ENCODE measurements around the gene TBXAS1. TPM values are rescaled to one million over a fixed set of nuclear protein-coding genes. Genes with fewer than 3 reads are reported as not detected.
A peak's percentile ranks its signal among the peaks of the same experiment; 100 is the strongest.

TBXAS1 gene
- total RNA-seq, 1 donor from 2014 or later = 0.26 TPM

- TF ChIP-seq, protein P1, sequence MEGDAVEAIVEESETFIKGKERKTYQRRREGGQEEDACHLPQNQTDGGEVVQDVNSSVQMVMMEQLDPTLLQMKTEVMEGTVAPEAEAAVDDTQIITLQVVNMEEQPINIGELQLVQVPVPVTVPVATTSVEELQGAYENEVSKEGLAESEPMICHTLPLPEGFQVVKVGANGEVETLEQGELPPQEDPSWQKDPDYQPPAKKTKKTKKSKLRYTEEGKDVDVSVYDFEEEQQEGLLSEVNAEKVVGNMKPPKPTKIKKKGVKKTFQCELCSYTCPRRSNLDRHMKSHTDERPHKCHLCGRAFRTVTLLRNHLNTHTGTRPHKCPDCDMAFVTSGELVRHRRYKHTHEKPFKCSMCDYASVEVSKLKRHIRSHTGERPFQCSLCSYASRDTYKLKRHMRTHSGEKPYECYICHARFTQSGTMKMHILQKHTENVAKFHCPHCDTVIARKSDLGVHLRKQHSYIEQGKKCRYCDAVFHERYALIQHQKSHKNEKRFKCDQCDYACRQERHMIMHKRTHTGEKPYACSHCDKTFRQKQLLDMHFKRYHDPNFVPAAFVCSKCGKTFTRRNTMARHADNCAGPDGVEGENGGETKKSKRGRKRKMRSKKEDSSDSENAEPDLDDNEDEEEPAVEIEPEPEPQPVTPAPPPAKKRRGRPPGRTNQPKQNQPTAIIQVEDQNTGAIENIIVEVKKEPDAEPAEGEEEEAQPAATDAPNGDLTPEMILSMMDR (IDR thresholded peaks at IDR 0.05; ENCODE audit: insufficient read depth, low read length, severe bottlenecking) = no peak
- Histone ChIP-seq H3K4me3 (ENCODE audit: low read depth, low read length) (no peak overlapping the region), H3K27me3 (ENCODE audit: control insufficient read depth, insufficient read depth, low read length) (no peaks in the 10 kb centered on the region), H3K36me3 (ENCODE audit: control insufficient read depth, insufficient read depth, low read length) (no peaks in the 10 kb centered on the region)
- no peak for FAIRE-seq
- no peak for DNase-seq (ENCODE audit: low read depth)
These were observed 169.5 kb downstream of the TBXAS1 start for GRCh38 chr7:139998572-139998971.

GRCh38 chr7:139999516-139999915 lies 170.5 kb downstream of the TBXAS1 start:
- TF ChIP-seq, protein P1 (IDR thresholded peaks at IDR 0.05; ENCODE audit: insufficient read depth, low read length, severe bottlenecking) = no peak
- no peaks in the 10 kb centered on the region for H3K27me3 ChIP-seq (ENCODE audit: control insufficient read depth, insufficient read depth, low read length)
- H3K4me3 ChIP-seq (ENCODE audit: low read depth, low read length) = no peak overlapping the region
- H3K36me3 ChIP-seq (ENCODE audit: control insufficient read depth, insufficient read depth, low read length) = no peaks in the 10 kb centered on the region
- FAIRE-seq (no peak), DNase-seq (ENCODE audit: low read depth) (no peak)

DNA sequence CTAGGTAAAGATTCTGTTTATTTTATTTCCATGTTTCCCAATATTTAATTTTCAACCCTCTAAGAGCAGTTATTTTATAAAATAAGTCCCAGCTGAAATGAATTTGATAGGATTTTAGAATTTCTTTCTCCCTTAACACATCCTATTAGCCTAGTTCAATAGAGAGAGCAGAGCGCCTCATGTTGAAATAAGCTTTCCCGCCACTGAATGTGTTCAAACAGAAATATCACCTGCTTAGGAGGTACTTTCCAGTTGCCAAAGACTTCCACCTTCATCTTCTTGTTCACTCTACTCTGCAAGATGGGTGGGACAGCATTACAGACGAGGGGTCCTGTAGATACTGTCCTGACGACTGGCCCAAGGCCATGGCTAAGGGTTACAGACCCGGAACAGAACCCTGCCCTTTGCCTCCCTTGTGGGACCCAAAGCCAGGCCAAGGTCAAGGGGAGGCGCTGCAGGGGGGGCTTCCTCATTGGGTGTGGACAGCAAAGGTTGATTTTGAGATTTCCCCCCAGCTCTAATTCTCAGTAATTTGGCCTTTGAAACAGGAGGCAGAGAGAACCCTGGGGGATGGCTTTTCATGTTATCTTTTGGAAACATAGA lies 171.7 kb downstream of the TBXAS1 start:
- Histone ChIP-seq H3K36me3 (ENCODE audit: control insufficient read depth, insufficient read depth, low read length) (no peaks in the 10 kb centered on the region), H3K4me3 (ENCODE audit: low read depth, low read length) (no peak overlapping the region), H3K27me3 (ENCODE audit: control insufficient read depth, insufficient read depth, low read length) (no peaks in the 10 kb centered on the region)
- FAIRE-seq (no peak), DNase-seq (ENCODE audit: low read depth) (no peak)
- TF ChIP-seq, protein P1 (IDR thresholded peaks at IDR 0.05; ENCODE audit: insufficient read depth, low read length, severe bottlenecking) = no peak

GRCh38 chr7:140003913-140004382 lies 174.9 kb downstream of the TBXAS1 start:
- DNase-seq (ENCODE audit: low read depth) (peak; percentile 55), FAIRE-seq (no peak)
- TF ChIP-seq, protein P1 (IDR thresholded peaks at IDR 0.05; ENCODE audit: insufficient read depth, low read length, severe bottlenecking) = peak; percentile 65
- no peak overlapping the region for H3K4me3 ChIP-seq (ENCODE audit: low read depth, low read length)
- no peaks in the 10 kb centered on the region for H3K27me3 ChIP-seq (ENCODE audit: control insufficient read depth, insufficient read depth, low read length)
- H3K36me3 ChIP-seq (ENCODE audit: control insufficient read depth, insufficient read depth, low read length) = no peaks in the 10 kb centered on the region

GRCh38 chr7:140004672-140005071 lies 175.6 kb downstream of the TBXAS1 start:
- no peak for FAIRE-seq
- Histone ChIP-seq H3K4me3 (ENCODE audit: low read depth, low read length) (no peak overlapping the region), H3K27me3 (ENCODE audit: control insufficient read depth, insufficient read depth, low read length) (no peaks in the 10 kb centered on the region), H3K36me3 (ENCODE audit: control insufficient read depth, insufficient read depth, low read length) (no peaks in the 10 kb centered on the region)
- no peak for DNase-seq (ENCODE audit: low read depth)
- TF ChIP-seq, protein P1 (IDR thresholded peaks at IDR 0.05; ENCODE audit: insufficient read depth, low read length, severe bottlenecking) = no peak

GRCh38 chr7:140005341-140005740 lies 176.3 kb downstream of the TBXAS1 start:
- H3K36me3 ChIP-seq (ENCODE audit: control insufficient read depth, insufficient read depth, low read length) = no peaks in the 10 kb centered on the region
- TF ChIP-seq, protein P1 (IDR thresholded peaks at IDR 0.05; ENCODE audit: insufficient read depth, low read length, severe bottlenecking) = no peak
- no peak overlapping the region for H3K4me3 ChIP-seq (ENCODE audit: low read depth, low read length)
- no peak for FAIRE-seq
- no peak for DNase-seq (ENCODE audit: low read depth)
- H3K27me3 ChIP-seq (ENCODE audit: control insufficient read depth, insufficient read depth, low read length) = no peaks in the 10 kb centered on the region

All from bronchial epithelial cell (primary cell).